BLaER1 (cell line): Measurements from ENCODE around the gene GIGYF1.
"Not testable (repeated sequence)": the region's sequence is repeated elsewhere in the genome, so short reads cannot be mapped to it uniquely, and the experiment has no call there.

Experiments
- H3K27ac ChIP-seq: shearing (Covaris generic); formaldehyde crosslinking; 2 replicates; pipeline ENCODE4 v1.8.1; 2022
- H3K27me3 ChIP-seq: shearing (Covaris generic); formaldehyde crosslinking; 2 replicates; pipeline ENCODE4 v1.8.1; 2022
- H3K36me3 ChIP-seq: shearing (Covaris generic); formaldehyde crosslinking; 2 replicates; pipeline ENCODE4 v1.8.1; 2022
- H3K4me1 ChIP-seq: shearing (Covaris generic); formaldehyde crosslinking; 2 replicates; pipeline ENCODE4 v1.8.1; 2022
- H3K4me2 ChIP-seq: shearing (Covaris generic); formaldehyde crosslinking; 2 replicates; pipeline ENCODE4 v1.8.1; 2022
- H3K4me3 ChIP-seq: shearing (Covaris generic); formaldehyde crosslinking; 2 replicates; pipeline ENCODE4 v1.8.1; 2022
- H3K9ac ChIP-seq: shearing (Covaris generic); formaldehyde crosslinking; 2 replicates; pipeline ENCODE4 v1.8.1; 2022
- H3K9me3 ChIP-seq: shearing (Covaris generic); formaldehyde crosslinking; 2 replicates; pipeline ENCODE4 v1.8.1; 2022
- H4K20me1 ChIP-seq: shearing (Covaris generic); formaldehyde crosslinking; 2 replicates; pipeline ENCODE4 v1.8.1; 2022
- Cebpa-rat ChIP-seq: shearing (Covaris generic); IDR thresholded peaks from 2 replicates; pipeline ENCODE4 v1.8.1; 2022

Gene GIGYF1

DNA sequence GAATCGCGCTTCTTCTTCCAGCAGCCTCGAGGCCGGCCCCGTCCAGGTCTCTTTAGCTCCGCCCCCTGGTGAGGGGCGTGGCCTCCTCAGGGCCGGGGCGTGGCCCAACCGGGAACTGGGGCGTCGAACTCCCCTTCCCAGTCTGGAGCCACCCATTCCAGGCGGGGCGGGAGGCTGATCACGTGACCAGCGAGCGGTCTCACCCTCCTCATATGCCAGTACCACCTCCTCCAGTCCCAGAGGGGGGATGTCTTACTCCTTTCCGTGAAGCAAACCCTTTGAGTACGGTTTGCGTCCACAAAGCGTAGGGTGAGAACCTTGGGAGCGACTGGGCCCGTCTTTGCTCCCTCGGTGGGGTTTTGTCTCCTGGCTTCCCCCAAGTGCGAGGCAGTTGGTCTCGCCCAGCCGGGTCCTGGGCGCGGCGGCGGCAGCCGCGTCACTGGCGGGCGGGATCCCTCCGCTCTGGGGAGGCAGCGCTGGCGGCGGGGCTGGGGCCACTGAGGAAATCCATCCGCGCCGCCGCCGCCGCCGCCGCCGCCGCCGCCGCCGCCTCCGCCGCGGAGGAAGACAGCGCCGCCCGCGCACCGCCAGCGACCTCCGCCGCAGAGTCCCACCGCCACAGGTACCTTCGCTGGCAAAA lies 20.6 kb downstream of the GIGYF1 start, which contains the start of gene GNB2:
Gene GNB2, plus strand, starts transcription at position 439 of the 640 bp plus-strand sequence. CDS start 2,526 bp downstream, outside the sequence.
- peaks cover 39% of the 10 kb centered on the region for H4K20me1 ChIP-seq

DNA sequence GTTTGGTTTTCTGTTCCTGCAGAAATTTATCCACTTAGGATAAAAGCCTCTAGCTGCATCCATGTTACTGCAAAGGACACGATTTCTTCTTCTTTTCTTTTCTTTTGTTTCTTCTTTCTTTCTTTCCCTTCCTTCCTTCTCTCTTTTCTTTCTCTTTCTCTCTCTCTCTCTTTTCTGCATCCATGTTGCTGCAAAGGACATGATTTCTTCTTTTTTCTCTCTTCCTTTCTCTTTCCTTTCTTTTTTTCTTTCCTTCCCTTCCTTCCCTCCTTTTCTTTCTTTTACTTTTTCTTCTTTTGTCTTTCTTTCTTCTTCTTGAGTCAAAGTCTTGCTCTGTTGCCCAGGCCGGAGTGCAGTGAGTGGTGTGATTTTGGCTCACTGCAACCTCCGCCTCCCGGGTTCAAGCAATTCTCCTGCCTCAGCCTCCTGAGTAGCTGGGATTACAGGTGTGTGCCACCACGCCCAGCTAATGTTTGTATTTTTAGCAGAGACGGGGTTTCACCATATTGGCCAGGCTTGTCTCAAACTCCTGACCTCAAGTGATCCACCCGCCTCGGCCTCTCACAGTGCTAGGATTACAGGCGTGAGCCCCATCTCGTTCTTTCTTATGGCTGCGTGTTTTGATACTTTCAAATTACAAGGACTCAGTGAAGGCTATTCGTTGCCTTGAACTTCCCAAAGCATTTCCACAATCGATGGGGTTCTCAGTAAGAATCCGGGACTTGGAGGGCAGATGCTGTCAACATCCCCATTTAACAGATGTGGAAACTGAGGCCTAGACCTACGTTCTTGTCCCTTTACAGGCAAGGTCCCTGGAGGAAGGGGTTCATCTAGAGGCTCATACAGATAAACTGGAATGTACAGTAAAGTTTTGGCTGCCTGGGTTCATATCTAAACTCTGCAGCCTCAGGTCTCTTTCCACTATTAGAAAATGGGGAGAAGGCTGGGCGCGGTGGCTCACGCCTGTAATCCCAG lies 22.4 kb downstream of the GIGYF1 start:
- no peak for TF ChIP-seq Cebpa-rat
- Histone ChIP-seq H3K4me2 (no peak overlapping the region), H3K9me3 (no peaks in the 10 kb centered on the region), H3K36me3 (peaks cover 4% of the 10 kb centered on the region), H4K20me1 (peaks cover 21% of the 10 kb centered on the region), H3K4me3 (no peak overlapping the region), H3K27me3 (no peaks in the 10 kb centered on the region), H3K4me1 (peaks cover 11% of the 10 kb centered on the region), H3K9ac (no peak overlapping the region), H3K27ac (no peak overlapping the region)

More for the DNA sequence above, 20.6 kb downstream of the GIGYF1 start, which contains the start of gene GNB2:
- Histone ChIP-seq H3K4me3 (peak within 1 kb of the TSS; percentile 95), H3K4me1 (peaks cover 29% of the 10 kb centered on the region), H3K9ac (peak within 1 kb of the TSS; percentile 94), H3K27me3 (no peaks in the 10 kb centered on the region), H3K4me2 (peak within 1 kb of the TSS; percentile 93), H3K9me3 (no peaks in the 10 kb centered on the region), H3K27ac (peak within 1 kb of the TSS; percentile 97), H3K36me3 (peaks cover 21% of the 10 kb centered on the region)
- no peak for TF ChIP-seq Cebpa-rat

DNA sequence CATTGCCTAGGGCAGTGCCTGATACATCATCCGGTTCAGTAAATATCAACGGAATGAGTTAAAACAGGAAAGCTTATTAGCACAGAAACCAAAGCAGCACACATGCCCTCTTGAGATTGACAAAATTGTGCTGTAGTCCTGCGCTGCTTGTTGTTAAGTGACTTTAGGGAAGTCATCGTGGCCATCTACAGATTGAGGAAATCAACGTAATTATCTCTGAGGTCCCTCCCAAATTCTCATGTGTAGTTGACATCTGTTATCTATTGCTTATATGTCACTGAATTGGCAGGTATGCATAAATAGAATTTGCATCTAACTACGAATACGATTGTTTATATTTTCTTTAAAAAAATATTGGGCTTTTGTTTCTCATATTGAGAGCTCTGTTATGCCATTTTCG lies 24.0 kb downstream of the GIGYF1 start:
- H3K4me1 ChIP-seq: 0 out of 2 replicates have a peak, but pooled peaks cover 7% of the 10 kb centered on the region
- H3K27me3 ChIP-seq: no peaks in the 10 kb centered on the region
- H3K9ac ChIP-seq: no peak overlapping the region
- TF ChIP-seq Cebpa-rat: no peak
- H4K20me1 ChIP-seq: peaks cover 9% of the 10 kb centered on the region
- no peaks in the 10 kb centered on the region for H3K36me3 ChIP-seq
- H3K27ac ChIP-seq: no peak overlapping the region
- no peaks in the 10 kb centered on the region for H3K9me3 ChIP-seq
- no peak overlapping the region for H3K4me2 ChIP-seq
- H3K4me3 ChIP-seq: no peak overlapping the region

DNA sequence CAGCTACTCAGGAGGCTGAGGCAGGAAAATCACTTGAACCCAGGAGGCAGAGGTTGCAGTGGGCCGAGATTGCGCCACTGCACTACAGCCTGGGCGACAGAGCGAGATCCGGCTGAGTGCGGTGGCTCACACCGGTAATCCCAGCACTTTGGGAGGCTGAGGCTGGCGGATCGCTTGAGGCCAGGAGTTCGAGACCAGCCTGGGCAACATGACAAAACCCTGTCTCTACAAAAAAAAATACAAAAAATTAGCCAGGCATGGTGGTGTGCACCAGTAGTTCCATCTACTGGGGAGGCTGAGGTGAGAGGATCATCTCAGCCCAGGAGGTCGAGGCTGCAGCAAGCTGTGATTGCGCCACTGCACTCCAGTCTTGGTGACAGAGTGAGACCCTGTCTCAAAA lies 24.9 kb downstream of the GIGYF1 start:
- H3K27me3 ChIP-seq, H3K9ac ChIP-seq, H4K20me1 ChIP-seq, H3K4me1 ChIP-seq, H3K4me2 ChIP-seq, H3K27ac ChIP-seq, H3K4me3 ChIP-seq, H3K9me3 ChIP-seq, H3K36me3 ChIP-seq: not testable (repeated sequence)

DNA sequence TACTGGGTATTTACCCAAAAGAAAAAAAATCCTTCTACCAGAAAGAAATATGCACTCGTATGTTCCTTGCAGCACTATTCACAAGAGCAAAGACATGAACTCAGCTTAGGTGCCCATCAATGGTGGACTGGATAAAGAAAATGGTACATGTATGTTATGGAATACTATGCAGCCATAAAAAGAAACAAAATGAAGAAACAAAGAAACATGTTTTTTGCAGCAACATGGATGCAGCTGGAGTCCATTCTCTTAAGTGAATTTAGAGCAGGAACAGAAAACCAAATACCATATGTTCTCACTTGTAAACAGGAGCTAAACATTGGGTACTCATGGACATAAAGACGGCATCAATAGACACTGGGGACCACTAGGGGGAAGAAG lies 26.0 kb downstream of the GIGYF1 start:
- Histone ChIP-seq H4K20me1 (no peaks in the 10 kb centered on the region), H3K9me3 (no peaks in the 10 kb centered on the region), H3K27me3 (no peaks in the 10 kb centered on the region), H3K9ac (no peak overlapping the region), H3K4me1 (0 out of 2 replicates have a peak, but pooled peaks cover 6% of the 10 kb centered on the region), H3K4me3 (no peak overlapping the region), H3K4me2 (no peak overlapping the region), H3K36me3 (no peaks in the 10 kb centered on the region), H3K27ac (no peak overlapping the region)
- no peak for TF ChIP-seq Cebpa-rat

DNA sequence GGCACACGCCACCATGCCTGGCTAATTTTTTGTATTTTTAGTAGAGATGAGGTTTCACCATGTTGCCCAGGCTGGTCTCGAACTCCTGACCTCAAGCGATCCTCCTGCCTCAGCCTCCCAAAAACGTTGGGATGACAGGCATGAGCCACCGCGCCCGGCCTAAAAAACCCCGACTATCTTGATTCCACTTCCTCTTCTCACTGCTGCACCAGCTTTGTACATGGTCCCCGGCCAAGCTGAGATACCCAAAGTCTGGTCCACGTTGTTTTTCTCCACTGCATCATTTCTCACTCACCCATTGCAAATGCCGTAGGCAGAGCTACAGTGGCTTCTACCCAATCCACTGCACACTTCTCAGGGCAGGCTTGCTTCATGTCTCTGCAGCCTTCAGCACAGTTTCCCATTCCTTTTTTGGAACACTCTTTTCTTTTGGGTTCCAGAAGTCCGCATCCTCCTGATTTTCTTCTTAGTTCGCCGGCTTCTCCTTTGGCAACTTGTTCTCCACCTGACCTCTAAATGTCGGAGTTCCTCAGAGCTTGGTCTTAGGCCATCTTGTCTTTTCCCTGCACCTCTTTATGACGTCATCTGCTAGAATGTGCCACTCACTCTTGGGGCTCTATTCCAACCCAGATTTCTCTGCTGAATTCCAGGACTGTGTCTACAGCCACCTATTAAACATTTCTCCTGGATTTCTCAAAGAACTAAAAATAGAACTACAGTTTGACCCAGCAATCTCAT lies 26.6 kb downstream of the GIGYF1 start:
- Histone ChIP-seq H4K20me1 (no peaks in the 10 kb centered on the region), H3K4me1 (no peaks in the 10 kb centered on the region), H3K9ac (no peak overlapping the region), H3K27me3 (no peaks in the 10 kb centered on the region), H3K4me2 (no peak overlapping the region), H3K27ac (no peak overlapping the region), H3K4me3 (no peak overlapping the region), H3K36me3 (no peaks in the 10 kb centered on the region), H3K9me3 (no peaks in the 10 kb centered on the region)
- no peak for TF ChIP-seq Cebpa-rat

DNA sequence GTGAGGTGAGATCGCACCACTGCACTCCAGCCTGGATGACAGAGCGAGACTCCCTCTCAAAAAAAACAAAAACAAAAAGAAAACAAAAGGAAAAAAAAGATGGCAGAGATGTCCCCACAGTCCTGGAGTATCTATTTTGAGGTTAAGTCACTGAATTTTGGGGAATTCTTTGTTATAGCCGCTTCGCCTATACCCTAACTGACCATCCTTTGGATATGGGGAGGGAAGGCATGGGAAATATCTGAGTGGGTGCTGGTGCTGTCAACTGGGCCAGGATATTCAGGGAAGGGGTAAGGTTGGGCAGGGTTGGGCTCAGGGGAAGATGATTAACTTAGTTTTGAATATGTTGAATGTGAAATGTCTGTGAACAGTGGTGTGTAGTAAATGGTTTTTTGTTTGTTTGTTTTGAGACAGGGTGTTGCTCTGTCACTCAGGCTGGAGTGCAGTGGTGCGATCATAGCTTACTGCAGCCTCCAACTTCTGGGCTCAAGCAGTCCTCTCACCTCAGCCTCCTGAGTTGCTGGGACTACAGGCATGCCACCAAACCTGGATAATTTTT lies 28.8 kb downstream of the GIGYF1 start:
- Histone ChIP-seq H3K4me3 (no peak overlapping the region), H3K4me2 (no peak overlapping the region), H3K27me3 (no peaks in the 10 kb centered on the region), H3K27ac (no peak overlapping the region), H3K4me1 (no peaks in the 10 kb centered on the region), H3K36me3 (no peaks in the 10 kb centered on the region), H4K20me1 (no peaks in the 10 kb centered on the region), H3K9ac (no peak overlapping the region), H3K9me3 (no peaks in the 10 kb centered on the region)
- no peak for TF ChIP-seq Cebpa-rat

DNA sequence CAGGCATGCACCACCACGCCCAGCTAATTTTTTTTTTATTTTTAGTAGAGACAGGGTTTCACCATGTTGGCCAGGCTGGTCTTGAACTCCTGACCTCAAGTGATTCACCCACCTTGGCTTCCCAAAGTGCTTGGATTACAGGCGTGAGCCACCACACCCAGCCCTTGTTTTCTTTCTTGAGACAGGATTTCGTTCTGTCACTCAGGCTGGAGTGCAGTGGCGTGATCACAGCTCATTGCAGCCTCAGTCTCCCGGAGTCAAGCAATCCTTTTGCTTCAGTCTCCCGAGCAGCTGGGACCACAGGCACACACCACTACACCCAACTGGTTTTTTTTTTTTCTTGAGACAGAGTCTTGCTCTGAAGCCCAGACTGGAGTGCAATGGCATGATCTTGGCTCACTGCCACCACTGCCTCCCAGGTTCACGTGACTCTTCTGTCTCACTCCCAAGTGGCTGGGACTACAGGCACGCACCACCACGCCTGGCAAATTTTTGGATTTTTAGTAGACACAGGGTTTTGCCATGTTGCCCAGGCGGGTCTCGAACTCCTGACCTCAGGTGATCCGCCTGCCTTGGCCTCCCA lies 31.8 kb downstream of the GIGYF1 start:
- not testable (repeated sequence) for H3K4me1 ChIP-seq, H3K36me3 ChIP-seq, H4K20me1 ChIP-seq, H3K27me3 ChIP-seq, H3K4me2 ChIP-seq, H3K9me3 ChIP-seq, H3K9ac ChIP-seq, H3K4me3 ChIP-seq, H3K27ac ChIP-seq
